Body of pancreas (tissue), 4 donors: ENCODE measurements around the gene CARTPT.

Experiments
- CTCF ChIP-seq, 7 experiments: fragments of 450-650 bp in 4 of 7; fragments of 200-600 bp in 3 of 7; sonication (generic) in 3 of 7; IDR thresholded peaks; one replicate each; pipeline ENCODE4 v1.5.1; 2016 to 2019; ENCODE audit warnings: antibody characterized with exemption in 7 of 7
- POLR2A ChIP-seq, 3 donors: fragments of 450-650 bp; IDR thresholded peaks; one replicate each; pipeline ENCODE4 v1.6.1; 2016; ENCODE audit warnings: antibody characterized with exemption in 3 of 3, mild to moderate bottlenecking in 2 of 3

- no peak for TF ChIP-seq CTCF (IDR thresholded peaks at IDR 0.05)
- TF ChIP-seq POLR2A (IDR thresholded peaks at IDR 0.05), result no peak
Observed at GRCh38 chr5:71684309-71684708, 34.8 kb upstream of the CARTPT start.
